GM12878 (cell line): Measurements from ENCODE around the gene TRIM13. TPM values are rescaled to one million over a fixed set of nuclear protein-coding genes. Genes with fewer than 3 reads are reported as not detected.

ENCODE experiments used
- ATAC-seq: fragments of 200-7000 bp; cut with Tn5 transposase; 3 replicates; pipeline ENCODE4 v1.9.1; 2020; ENCODE audit warnings: mild to moderate bottlenecking, moderate library complexity
- BruUV-seq: library from RNA; stranded (reverse); fragments of 400-500 nt; replicated peaks from 2 replicates; lab custom pipeline; 2021; lab: Mats Ljungman, UMichigan
- CTCF ChIA-PET: fragments of 300-600 bp; sonication (Branson Sonifier 250); formaldehyde crosslinking; extraction: SDS; loops from one replicate; lab custom pipeline; 2021; ENCODE audit warnings: inconsistent platforms; lab: Yijun Ruan, JAX
- POLR2A ChIA-PET: fragments of 350-600 bp; formaldehyde crosslinking; extraction: SDS; loops from one replicate; lab custom pipeline; 2021; ENCODE audit warnings: inconsistent platforms; lab: Charles Lee
- RAD21 ChIA-PET: fragments of 300-600 bp; sonication (Branson Sonifier 250); formaldehyde crosslinking; loops from one replicate; lab custom pipeline; 2023; ENCODE audit warnings: antibody characterized with exemption; ENCODE audit not compliant: unreplicated experiment; lab: Charles Lee
- SMC1A ChIA-PET: fragments of 300-600 bp; sonication (Branson Sonifier 250); formaldehyde crosslinking; loops from one replicate; lab custom pipeline; 2023; ENCODE audit not compliant: unreplicated experiment, uncharacterized antibody; lab: Charles Lee
- DNase-seq: peaks from one replicate; pipeline ENCODE4 v3.0.0-alpha.2; 2011; ENCODE audit warnings: low read depth, low spot score
- FAIRE-seq: peaks from 3 replicates; lab custom pipeline; 2011; peaks lifted over from hg19 to GRCh38; lab: Jason Lieb, UNC
- H2AFZ ChIP-seq: 2 replicates; pipeline ENCODE4 v1.6.0; 2011; ENCODE audit warnings: low read depth, low read length, control low read depth; ENCODE audit not compliant: control insufficient read depth
- H3K27ac ChIP-seq: 2 replicates; pipeline ENCODE4 v1.5.1; 2011; ENCODE audit warnings: control low read depth; ENCODE audit not compliant: control insufficient read depth, insufficient read depth
- H3K27me3 ChIP-seq, 2 experiments: replicated peaks in 1 of 2; 2 replicates each; pipeline versions ENCODE4 v1.6.0 to v1.6.1; 2011; ENCODE audit warnings: low read length in 1 of 2; ENCODE audit not compliant: control insufficient read depth in 2 of 2, insufficient read depth in 2 of 2
- H3K36me3 ChIP-seq, 2 experiments: 2 replicates each; pipeline ENCODE4 v1.5.1; 2011; ENCODE audit warnings: low read length in 1 of 2; ENCODE audit not compliant: control insufficient read depth in 2 of 2, insufficient read depth in 2 of 2
- H3K4me1 ChIP-seq: 2 replicates; pipeline ENCODE4 v1.6.1; 2011; ENCODE audit warnings: mild to moderate bottlenecking, low read length, moderate library complexity, mixed read lengths; ENCODE audit not compliant: control insufficient read depth, insufficient read depth
- H3K4me2 ChIP-seq: 2 replicates; pipeline ENCODE4 v1.6.0; 2011; ENCODE audit warnings: control low read depth; ENCODE audit not compliant: control insufficient read depth, insufficient read depth
- H3K4me3 ChIP-seq: fragments of 200-600 bp; sonication (generic); 2 replicates; pipeline ENCODE4 v1.5.1; 2016
- H3K79me2 ChIP-seq: 2 replicates; pipeline ENCODE4 v1.6.0; 2011; ENCODE audit warnings: low read length; ENCODE audit not compliant: control insufficient read depth, insufficient read depth
- H3K9ac ChIP-seq: 2 replicates; pipeline ENCODE4 v1.8.0; 2011; ENCODE audit warnings: low read length, control low read depth, mixed read lengths; ENCODE audit not compliant: control insufficient read depth, insufficient read depth
- H3K9me3 ChIP-seq: replicated peaks from 3 replicates; pipeline ENCODE4 v1.5.1; 2011; ENCODE audit warnings: mild to moderate bottlenecking, low read length; ENCODE audit not compliant: control insufficient read depth, insufficient read depth
- H4K20me1 ChIP-seq: 2 replicates; pipeline ENCODE4 v1.6.0; 2011; ENCODE audit not compliant: control insufficient read depth, insufficient read depth
- ATF7 ChIP-seq: fragments of 450-650 bp; IDR thresholded peaks from 2 replicates; pipeline ENCODE4 v1.6.1; 2016; ENCODE audit warnings: low read depth, mild to moderate bottlenecking
- BCL11A ChIP-seq: IDR thresholded peaks from 2 replicates; pipeline ENCODE4 v1.6.1; 2011; ENCODE audit warnings: low read depth, low read length
- BRCA1 ChIP-seq: IDR thresholded peaks from 2 replicates; pipeline ENCODE4 v1.6.1; 2011; ENCODE audit warnings: low read depth, low read length, improper control_type of control experiment
- CTCF ChIP-seq, 3 experiments: IDR thresholded peaks in 2 of 3; conservative IDR thresholded peaks in 1 of 3; 2 replicates each; pipeline ENCODE4 v1.5.1; 2011; ENCODE audit warnings: low read depth in 3 of 3, low read length in 3 of 3, mild to moderate bottlenecking in 3 of 3, control low read depth in 2 of 3, moderate library complexity in 2 of 3, inconsistent platforms in 1 of 3, mixed read lengths in 1 of 3; ENCODE audit not compliant: control insufficient read depth in 2 of 3, insufficient read depth in 1 of 3; ENCODE audit errors: extremely low read depth in 1 of 3
- HDAC2 ChIP-seq: fragments of 200-600 bp; sonication (generic); IDR thresholded peaks from 2 replicates; pipeline ENCODE4 v1.6.1; 2017
- KLF5 ChIP-seq: fragments of 450-650 bp; IDR thresholded peaks from 2 replicates; pipeline ENCODE4 v1.6.1; 2014; ENCODE audit warnings: mild to moderate bottlenecking; ENCODE audit not compliant: partially characterized antibody
- NR2C2 ChIP-seq: IDR thresholded peaks from 2 replicates; pipeline ENCODE4 v1.6.1; 2011; ENCODE audit warnings: borderline replicate concordance, low read depth; ENCODE audit not compliant: control insufficient read depth, insufficient read length
- STAT3 ChIP-seq: IDR thresholded peaks from 2 replicates; pipeline ENCODE4 v1.6.1; 2011; ENCODE audit warnings: low read depth, low read length, improper control_type of control experiment
- TAF1 ChIP-seq: IDR thresholded peaks from 2 replicates; pipeline ENCODE4 v1.6.1; 2011; ENCODE audit warnings: mild to moderate bottlenecking, low read depth, low read length, borderline replicate concordance
- WGBS: methylation state at CpG from one replicate; pipeline ENCODE4 v1.1.6; 2016; ENCODE audit warnings: low lambda C conversion rate; ENCODE audit not compliant: insufficient replicate concordance, insufficient coverage; ENCODE audit errors: missing lambda C conversion rate; 5-methylcytosine and 5-hydroxymethylcytosine counted together
- in situ Hi-C: fragments of 300-500 bp; cut with MboI; formaldehyde crosslinking; loops from 9 replicates; pipeline ENCODE4 v1.14.3; 2018; ENCODE audit warnings: mixed read lengths
- intact Hi-C: fragments of 100-400 bp; cut with micrococcal nuclease; formaldehyde crosslinking; loops from one replicate; pipeline ENCODE4 v1.14.2; 2022; ENCODE audit not compliant: unreplicated experiment
- polyA plus RNA-seq, 11 experiments: library from polyadenylated mRNA; depleted of rRNA in 4 of 11; unstranded in 6 of 11; stranded (reverse) in 5 of 11; fragments of >200 nt; fragmentation: Nextera tagmentation in 4 of 11; fragmentation: Illumina TruSeq in 1 of 11; extraction: Ambion mirVana in 4 of 11; extraction: Trizol in 1 of 11; gene quantifications; 1 replicate in 1 of 11; 2 replicates in 10 of 11; pipeline versions ENCODE4 v1.2.1 to v1.2.3, GENCODE V29; 2011 to 2016; ENCODE audit warnings: inconsistent platforms in 2 of 11, missing spikeins in 2 of 11, low read depth in 1 of 11
- total RNA-seq, 4 experiments: library from RNA; depleted of rRNA in 3 of 4; stranded (reverse); fragments of >200 nt in 3 of 4; fragmentation: Illumina TruSeq in 1 of 4; extraction: Trizol in 1 of 4; gene quantifications; 2 replicates each; pipeline versions ENCODE4 v1.2.1 to v1.2.3, GENCODE V29; 2013 to 2021
- TF ChIP-seq, protein P1 (sequence below): fragments of 450-650 bp; formaldehyde crosslinking; IDR thresholded peaks from 2 replicates; pipeline ENCODE4 v1.4.0; 2020; ENCODE audit warnings: mild to moderate bottlenecking, moderate library complexity

Gene TRIM13
- total and polyA plus RNA-seq, 10 of the 15 experiments (the other 5 are each of a cell fraction or from before 2014, with no cell fraction given): 15.4 to 33.8 (median 21.0) TPM

DNA sequence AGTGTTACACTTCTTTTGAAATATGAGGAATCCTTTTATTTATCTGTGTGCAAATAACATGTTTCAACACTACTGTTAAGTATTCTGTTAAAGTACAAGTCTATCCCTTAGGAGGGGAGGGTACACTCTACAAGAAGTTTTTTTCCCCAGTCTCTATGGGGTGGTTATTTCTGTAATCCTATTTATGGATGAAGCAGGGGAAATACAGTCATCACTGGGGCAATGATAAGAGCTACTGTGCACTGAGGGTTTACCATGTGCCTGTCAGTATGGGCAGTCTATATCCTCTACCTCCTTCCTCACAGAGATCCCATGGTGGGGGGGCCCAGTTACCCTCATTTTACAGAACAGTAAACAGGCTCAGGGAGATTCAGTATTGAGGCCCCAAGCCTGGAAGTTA is 16.6 kb upstream of the TRIM13 start (continued):
- TF ChIP-seq TAF1: no peak

DNA sequence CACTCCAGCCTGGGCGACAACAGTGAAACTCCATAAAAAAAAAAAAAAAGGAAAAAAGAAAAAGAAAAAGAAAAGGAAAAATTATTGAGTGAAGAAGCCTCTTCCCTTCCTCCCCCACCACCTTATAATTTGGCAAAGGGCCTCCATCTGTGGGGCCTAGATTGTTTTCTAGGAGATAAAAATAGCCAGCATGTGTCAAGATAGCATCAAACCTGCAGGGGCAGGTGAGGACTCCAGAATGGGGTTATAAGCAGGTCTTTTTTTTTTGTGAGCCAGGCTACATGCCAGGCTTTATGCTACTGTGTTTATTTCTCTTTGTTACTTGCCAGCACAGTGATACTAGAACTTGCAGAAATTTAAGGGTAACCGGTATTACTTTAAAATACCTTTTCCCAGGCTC is 11.7 kb upstream of the TRIM13 start:
- WGBS: 100% methylated on average over 1 of the region's 2 CpGs
- ChIA-PET SMC1A (interaction anchor here (0.6 to 1.2 kb wide), 2 partner anchors 9 to 352 kb away, joined by 3 read pairs; no protein-coding TSS in a partner anchor), RAD21 (no interaction called here), CTCF (interaction anchor here (1.0 kb wide), 1 partner anchor 9 kb away, joined by 3 read pairs; no protein-coding TSS in a partner anchor), POLR2A (no interaction called here)
- Histone ChIP-seq H3K4me3 (no peak overlapping the region), H3K79me2 (no peaks in the 10 kb centered on the region), H2AFZ (no peak overlapping the region), H3K4me1 (no peaks in the 10 kb centered on the region), H4K20me1 (no peaks in the 10 kb centered on the region), H3K9me3 (no peaks in the 10 kb centered on the region), H3K27ac (no peak overlapping the region), H3K9ac (no peak overlapping the region), H3K27me3 (no peaks in the 10 kb centered on the region), H3K4me2 (no peak overlapping the region), H3K36me3 (no peaks in the 10 kb centered on the region)
- no peak for ATAC-seq
- intact Hi-C loops: no loop called here
- no peak for FAIRE-seq
- DNase-seq: no peak
- in situ Hi-C loops: no loop called here
- TF ChIP-seq, protein P1, sequence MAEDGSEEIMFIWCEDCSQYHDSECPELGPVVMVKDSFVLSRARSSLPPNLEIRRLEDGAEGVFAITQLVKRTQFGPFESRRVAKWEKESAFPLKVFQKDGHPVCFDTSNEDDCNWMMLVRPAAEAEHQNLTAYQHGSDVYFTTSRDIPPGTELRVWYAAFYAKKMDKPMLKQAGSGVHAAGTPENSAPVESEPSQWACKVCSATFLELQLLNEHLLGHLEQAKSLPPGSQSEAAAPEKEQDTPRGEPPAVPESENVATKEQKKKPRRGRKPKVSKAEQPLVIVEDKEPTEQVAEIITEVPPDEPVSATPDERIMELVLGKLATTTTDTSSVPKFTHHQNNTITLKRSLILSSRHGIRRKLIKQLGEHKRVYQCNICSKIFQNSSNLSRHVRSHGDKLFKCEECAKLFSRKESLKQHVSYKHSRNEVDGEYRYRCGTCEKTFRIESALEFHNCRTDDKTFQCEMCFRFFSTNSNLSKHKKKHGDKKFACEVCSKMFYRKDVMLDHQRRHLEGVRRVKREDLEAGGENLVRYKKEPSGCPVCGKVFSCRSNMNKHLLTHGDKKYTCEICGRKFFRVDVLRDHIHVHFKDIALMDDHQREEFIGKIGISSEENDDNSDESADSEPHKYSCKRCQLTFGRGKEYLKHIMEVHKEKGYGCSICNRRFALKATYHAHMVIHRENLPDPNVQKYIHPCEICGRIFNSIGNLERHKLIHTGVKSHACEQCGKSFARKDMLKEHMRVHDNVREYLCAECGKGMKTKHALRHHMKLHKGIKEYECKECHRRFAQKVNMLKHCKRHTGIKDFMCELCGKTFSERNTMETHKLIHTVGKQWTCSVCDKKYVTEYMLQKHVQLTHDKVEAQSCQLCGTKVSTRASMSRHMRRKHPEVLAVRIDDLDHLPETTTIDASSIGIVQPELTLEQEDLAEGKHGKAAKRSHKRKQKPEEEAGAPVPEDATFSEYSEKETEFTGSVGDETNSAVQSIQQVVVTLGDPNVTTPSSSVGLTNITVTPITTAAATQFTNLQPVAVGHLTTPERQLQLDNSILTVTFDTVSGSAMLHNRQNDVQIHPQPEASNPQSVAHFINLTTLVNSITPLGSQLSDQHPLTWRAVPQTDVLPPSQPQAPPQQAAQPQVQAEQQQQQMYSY: no peak
- TF ChIP-seq KLF5 (no peak), HDAC2 (no peak), CTCF (IDR thresholded peaks at IDR 0.05 in 2 of 3, conservative IDR thresholded peaks at IDR 0.05 in 1 of 3; ENCODE audit: control insufficient read depth in 2 of 3, extremely low read depth in 1 of 3, insufficient read depth in 1 of 3, low read depth in 3 of 3, low read length in 3 of 3) (no peak), BCL11A (no peak), ATF7 (no peak), STAT3 (no peak), NR2C2 (no peak), BRCA1 (no peak)
- no TSS peak for BruUV-seq
